GM23338 (cell line): ENCODE results near the gene SACM1L. TPM values are rescaled to one million over a fixed set of nuclear protein-coding genes. Genes with fewer than 3 reads are reported as not detected.

Experiments used
- ATAC-seq: fragments of 200-7000 bp; cut with Tn5 transposase; 3 replicates; pipeline ENCODE4 v1.9.1; 2020
- DNase-seq: peaks from one replicate; pipeline ENCODE4 v3.0.0-alpha.2; 2015; ENCODE audit warnings: low spot score
- H2AFZ ChIP-seq: fragments of 200-600 bp; sonication (generic); 2 replicates; pipeline ENCODE4 v1.8.0; 2016; ENCODE audit warnings: antibody characterized with exemption, mild to moderate bottlenecking, moderate library complexity
- H3F3A ChIP-seq: fragments of 200-600 bp; sonication (generic); replicated peaks from 2 replicates; pipeline ENCODE4 v1.8.0; 2017; ENCODE audit warnings: antibody characterized with exemption, mixed run types, low read depth
- H3K27ac ChIP-seq: fragments of 200-600 bp; sonication (generic); 2 replicates; pipeline ENCODE4 v1.6.1; 2016; ENCODE audit warnings: low read depth
- H3K27me3 ChIP-seq: fragments of 200-600 bp; sonication (generic); 2 replicates; pipeline ENCODE4 v1.8.0; 2016; ENCODE audit warnings: mild to moderate bottlenecking, mixed run types, moderate library complexity; ENCODE audit not compliant: insufficient read depth
- H3K36me3 ChIP-seq: fragments of 200-600 bp; sonication (generic); 2 replicates; pipeline ENCODE4 v1.8.0; 2016; ENCODE audit warnings: mild to moderate bottlenecking; ENCODE audit not compliant: insufficient read depth
- H3K4me1 ChIP-seq: fragments of 200-600 bp; sonication (generic); 2 replicates; pipeline ENCODE4 v1.8.0; 2016; ENCODE audit warnings: mild to moderate bottlenecking, moderate library complexity; ENCODE audit not compliant: insufficient read depth
- H3K4me2 ChIP-seq: fragments of 200-600 bp; sonication (generic); 2 replicates; pipeline ENCODE4 v1.7.1; 2017; ENCODE audit warnings: mixed run types
- H3K4me3 ChIP-seq: fragments of 200-600 bp; sonication (generic); 2 replicates; pipeline ENCODE4 v1.6.1; 2016; ENCODE audit warnings: mixed run types
- H3K79me2 ChIP-seq: fragments of 200-600 bp; sonication (generic); replicated peaks from 2 replicates; pipeline ENCODE4 v1.8.0; 2017; ENCODE audit warnings: mild to moderate bottlenecking; ENCODE audit not compliant: insufficient read depth
- H3K9me2 ChIP-seq: fragments of 200-600 bp; sonication (generic); 2 replicates; pipeline ENCODE4 v1.8.0; 2017; ENCODE audit not compliant: insufficient read depth
- H4K20me1 ChIP-seq: fragments of 200-600 bp; sonication (generic); replicated peaks from 2 replicates; pipeline ENCODE4 v1.8.0; 2017; ENCODE audit warnings: mild to moderate bottlenecking; ENCODE audit not compliant: insufficient read depth
- H3K27ac Mint-ChIP-seq: 2 replicates; pipeline ENCODE4 v1.8.0; 2020; ENCODE audit warnings: inconsistent platforms, mild to moderate bottlenecking, moderate library complexity, mixed read lengths
- H3K27me3 Mint-ChIP-seq: 3 replicates; pipeline ENCODE4 v1.8.0; 2022; ENCODE audit warnings: low read depth, mild to moderate bottlenecking, moderate library complexity, mixed read lengths, inconsistent platforms; ENCODE audit not compliant: insufficient read depth, poor library complexity
- H3K36me3 Mint-ChIP-seq: 3 replicates; pipeline ENCODE4 v1.8.0; 2021; ENCODE audit warnings: low read depth, mild to moderate bottlenecking, inconsistent platforms, moderate library complexity, mixed read lengths
- H3K4me1 Mint-ChIP-seq: 3 replicates; pipeline ENCODE4 v1.8.0; 2020; ENCODE audit warnings: mild to moderate bottlenecking, inconsistent platforms, mixed read lengths
- H3K4me3 Mint-ChIP-seq: 3 replicates; pipeline ENCODE4 v1.8.0; 2021; ENCODE audit warnings: moderate library complexity, mild to moderate bottlenecking, inconsistent platforms, mixed read lengths
- H3K9me3 Mint-ChIP-seq: 3 replicates; pipeline ENCODE4 v1.8.0; 2020; ENCODE audit warnings: moderate library complexity, mild to moderate bottlenecking, inconsistent platforms, mixed read lengths
- CREB1 ChIP-seq: fragments of 250-450 bp; sonication (Bioruptor Pico); IDR thresholded peaks from 2 replicates; pipeline ENCODE4 v1.5.0; 2020; ENCODE audit warnings: low read depth, mild to moderate bottlenecking, moderate library complexity
- ETS1 ChIP-seq: IDR thresholded peaks from 2 replicates; pipeline ENCODE4 v1.6.1; 2016; ENCODE audit warnings: antibody characterized with exemption
- EZH2 ChIP-seq: fragments of 200-600 bp; sonication (generic); IDR thresholded peaks from one replicate; pipeline ENCODE4 v1.8.0; 2017; ENCODE audit warnings: antibody characterized with exemption, mild to moderate bottlenecking, low read depth; ENCODE audit not compliant: unreplicated experiment
- EZH2phosphoT487 ChIP-seq: fragments of 200-600 bp; sonication (generic); IDR thresholded peaks from one replicate; pipeline ENCODE4 v1.8.1; 2018; ENCODE audit warnings: antibody characterized with exemption; ENCODE audit not compliant: unreplicated experiment
- JUNB ChIP-seq: IDR thresholded peaks from one replicate; pipeline ENCODE4 v1.6.1; 2016; ENCODE audit warnings: antibody characterized with exemption; ENCODE audit not compliant: unreplicated experiment
- NANOG ChIP-seq: IDR thresholded peaks from 2 replicates; pipeline ENCODE4 v1.6.1; 2016; ENCODE audit warnings: antibody characterized with exemption, borderline replicate concordance
- POLR2AphosphoS5 ChIP-seq: IDR thresholded peaks from 2 replicates; pipeline ENCODE4 v1.6.1; 2016; ENCODE audit warnings: antibody characterized with exemption, low read depth
- REST ChIP-seq: IDR thresholded peaks from one replicate; pipeline ENCODE4 v1.6.1; 2018; ENCODE audit warnings: antibody characterized with exemption; ENCODE audit not compliant: unreplicated experiment
- STAT1 ChIP-seq: IDR thresholded peaks from one replicate; pipeline ENCODE4 v1.6.1; 2016; ENCODE audit warnings: antibody characterized with exemption; ENCODE audit not compliant: unreplicated experiment
- ZNF114 ChIP-seq: fragments of 250-450 bp; sonication (Bioruptor Pico); IDR thresholded peaks from 2 replicates; pipeline ENCODE4 v1.5.0; 2020; ENCODE audit warnings: mild to moderate bottlenecking, moderate library complexity
- ZNF331 ChIP-seq: fragments of 250-450 bp; sonication (Bioruptor Pico); IDR thresholded peaks from 2 replicates; pipeline ENCODE4 v1.5.0; 2020; ENCODE audit warnings: low read depth, mild to moderate bottlenecking, moderate library complexity
- ZNF462 ChIP-seq: fragments of 250-450 bp; sonication (Bioruptor Pico); IDR thresholded peaks from 2 replicates; pipeline ENCODE4 v1.5.0; 2020; ENCODE audit warnings: mild to moderate bottlenecking, moderate library complexity
- polyA plus RNA-seq: library from polyadenylated mRNA; unstranded; fragments of >200 nt; fragmentation: Nextera tagmentation; extraction: Ambion mirVana; gene quantifications from 2 replicates; pipeline ENCODE4 v1.2.1, GENCODE V29; 2016
- total RNA-seq: library from RNA; depleted of rRNA; stranded (reverse); fragments of >200 nt; shearing (Covaris generic); gene quantifications from 2 replicates; pipeline ENCODE4 v1.2.3, GENCODE V29; 2014
- TF ChIP-seq, protein P1 (sequence below), 2 experiments: fragments of 200-600 bp in 1 of 2; sonication (generic) in 1 of 2; conservative IDR thresholded peaks; 2 replicates each; pipeline versions ENCODE4 v1.5.1 to v1.6.1; 2016 to 2017; ENCODE audit warnings: antibody characterized with exemption in 2 of 2, low read depth in 2 of 2, mild to moderate bottlenecking in 2 of 2, moderate library complexity in 1 of 2

Gene SACM1L
- total and polyA plus RNA-seq, 2 experiments from 2014 or later = 43.5 to 97.8 TPM

DNA sequence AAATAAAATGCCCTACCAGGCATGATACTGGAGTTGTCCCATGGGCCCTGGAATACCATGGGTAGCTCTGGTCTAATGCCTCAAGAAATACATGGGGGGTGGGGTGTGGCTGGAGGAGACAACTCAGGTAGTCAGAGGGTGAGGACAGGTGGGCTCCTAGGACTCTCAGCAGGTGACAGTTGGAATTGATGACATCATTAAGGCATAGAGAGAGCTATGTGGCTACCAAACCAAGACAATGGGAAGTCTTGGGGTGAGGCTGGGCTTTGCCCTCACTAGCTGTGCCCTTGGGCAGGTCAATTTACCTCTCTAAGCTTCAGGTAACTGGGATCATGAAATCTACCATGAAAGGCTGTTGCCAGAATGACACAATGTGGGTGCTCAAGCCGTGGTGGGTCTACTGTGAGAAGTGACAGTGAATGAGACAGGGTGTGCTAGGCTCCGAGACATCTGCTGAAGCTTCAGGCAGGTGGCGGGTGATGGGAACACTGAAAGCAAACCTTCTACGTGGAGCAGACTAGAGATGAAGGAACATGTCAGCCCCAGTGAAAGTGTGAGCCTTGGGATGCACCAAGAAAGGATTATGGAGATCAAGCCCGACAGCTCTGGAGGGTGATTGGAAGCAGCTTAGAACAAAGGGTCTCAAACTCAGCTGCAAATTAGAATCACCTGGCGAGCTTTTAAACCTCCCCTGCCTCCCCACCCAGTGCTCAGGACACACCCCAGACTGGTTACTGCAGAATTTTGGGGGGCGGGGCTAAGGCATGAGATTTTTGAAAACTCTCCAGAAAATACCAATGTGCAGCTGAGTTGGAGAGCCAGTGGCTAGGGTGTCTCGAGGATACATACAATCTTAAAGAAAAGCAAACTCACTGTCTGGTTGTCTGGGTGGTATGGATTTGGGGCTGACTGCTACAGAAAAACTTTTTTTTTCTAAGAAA, 85.7 kb downstream of the SACM1L start:
- Mint-ChIP-seq H3K27ac (no peak overlapping the region), H3K36me3 (no peaks in the 10 kb centered on the region), H3K9me3 (no peaks in the 10 kb centered on the region), H3K4me3 (no peak overlapping the region), H3K4me1 (peaks cover 11% of the 10 kb centered on the region), H3K27me3 (peaks cover 8% of the 10 kb centered on the region)
- Histone ChIP-seq H4K20me1 (no peaks in the 10 kb centered on the region), H3K4me3 (no peak overlapping the region), H3K4me2 (no peak overlapping the region), H2AFZ (no peak overlapping the region), H3K9me2 (0 out of 2 replicates have a peak, but pooled peaks cover 8% of the 10 kb centered on the region), H3K36me3 (no peaks in the 10 kb centered on the region), H3K4me1 (peaks cover 6% of the 10 kb centered on the region), H3K27me3 (no peaks in the 10 kb centered on the region), H3K79me2 (no peaks in the 10 kb centered on the region), H3K27ac (no peak overlapping the region), H3F3A (no peaks in the 10 kb centered on the region)
- DNase-seq = no peak
- ATAC-seq = no peak
- no peak for TF ChIP-seq EZH2
- no peak for TF ChIP-seq JUNB
- no peak for TF ChIP-seq POLR2AphosphoS5
- no peak for TF ChIP-seq ZNF114
- TF ChIP-seq, protein P1, sequence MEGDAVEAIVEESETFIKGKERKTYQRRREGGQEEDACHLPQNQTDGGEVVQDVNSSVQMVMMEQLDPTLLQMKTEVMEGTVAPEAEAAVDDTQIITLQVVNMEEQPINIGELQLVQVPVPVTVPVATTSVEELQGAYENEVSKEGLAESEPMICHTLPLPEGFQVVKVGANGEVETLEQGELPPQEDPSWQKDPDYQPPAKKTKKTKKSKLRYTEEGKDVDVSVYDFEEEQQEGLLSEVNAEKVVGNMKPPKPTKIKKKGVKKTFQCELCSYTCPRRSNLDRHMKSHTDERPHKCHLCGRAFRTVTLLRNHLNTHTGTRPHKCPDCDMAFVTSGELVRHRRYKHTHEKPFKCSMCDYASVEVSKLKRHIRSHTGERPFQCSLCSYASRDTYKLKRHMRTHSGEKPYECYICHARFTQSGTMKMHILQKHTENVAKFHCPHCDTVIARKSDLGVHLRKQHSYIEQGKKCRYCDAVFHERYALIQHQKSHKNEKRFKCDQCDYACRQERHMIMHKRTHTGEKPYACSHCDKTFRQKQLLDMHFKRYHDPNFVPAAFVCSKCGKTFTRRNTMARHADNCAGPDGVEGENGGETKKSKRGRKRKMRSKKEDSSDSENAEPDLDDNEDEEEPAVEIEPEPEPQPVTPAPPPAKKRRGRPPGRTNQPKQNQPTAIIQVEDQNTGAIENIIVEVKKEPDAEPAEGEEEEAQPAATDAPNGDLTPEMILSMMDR (conservative IDR thresholded peaks at IDR 0.05; ENCODE audit: low read depth in 2 of 2) = no peak
- TF ChIP-seq ETS1 = no peak
- no peak for TF ChIP-seq CREB1 (CRISPR knock-in tag)
- no peak for TF ChIP-seq EZH2phosphoT487
- no peak for TF ChIP-seq NANOG
- TF ChIP-seq STAT1 = no peak
- TF ChIP-seq REST = no peak
- no peak for TF ChIP-seq ZNF462
- no peak for TF ChIP-seq ZNF331
